Measurements from ENCODE around the gene MYO7B. TPM values are rescaled to one million over a fixed set of nuclear protein-coding genes. Genes with fewer than 3 reads are reported as not detected.
A peak's percentile ranks its signal among the peaks of the same experiment; 100 is the strongest.

Gene MYO7B
- 1 to 10 TPM in 2 of 6 experiments, under 1 TPM in 4; 0.74 to 1.3 (median 0.98) TPM for total RNA-seq (2021; fragmentation: NEBNext Ultra II Directional; extraction: Animal tissue kit (Norgen Biotek cat#: 25700))
- long read RNA-seq, partial matches to known transcripts, result 0 of 2 reads
- long read RNA-seq, other reads (novel, unspliced or antisense), result 2 of 2 reads

DNA sequence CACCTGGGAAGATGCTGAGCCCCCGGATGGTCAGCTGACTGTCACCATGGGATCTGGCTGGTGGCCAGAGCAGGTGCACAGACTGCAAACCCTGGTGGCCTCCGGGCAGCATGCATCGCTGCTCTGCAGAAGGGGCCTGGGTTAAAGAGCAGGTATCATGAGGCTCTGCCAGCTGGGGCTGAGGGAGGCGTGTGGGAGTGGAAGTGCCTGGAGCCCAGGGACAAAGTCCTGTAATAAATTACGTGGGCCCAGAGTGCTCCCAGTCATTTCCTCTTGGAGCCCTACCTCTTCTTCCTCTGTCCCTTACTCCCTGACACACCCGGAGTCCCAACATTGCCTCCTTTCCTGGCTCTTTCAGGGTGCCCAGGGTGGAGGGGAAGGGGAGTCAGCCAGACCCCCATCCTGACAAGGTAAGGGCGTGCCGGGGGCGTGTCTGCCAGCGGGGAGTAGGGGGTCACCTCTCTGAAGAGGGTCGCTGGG, at the start of gene MYO7B:
TSS of gene MYO7B (plus strand) at position 262 of the 480 bp plus-strand sequence. CDS start 24,040 bp downstream, outside the sequence.
- Mint-ChIP-seq H3K27ac (no peak within 1 kb of the TSS), H3K4me1 (ENCODE audit: low read depth) (peaks cover 14% of the 10 kb centered on the region), H3K4me3 (no peak within 1 kb of the TSS), H3K36me3 (ENCODE audit: low read depth) (no peaks in the 10 kb centered on the region), H3K9me3 (no peaks in the 10 kb centered on the region), H3K27me3 (ENCODE audit: insufficient read depth) (peaks cover 25% of the 10 kb centered on the region)
- TF ChIP-seq, protein P1, sequence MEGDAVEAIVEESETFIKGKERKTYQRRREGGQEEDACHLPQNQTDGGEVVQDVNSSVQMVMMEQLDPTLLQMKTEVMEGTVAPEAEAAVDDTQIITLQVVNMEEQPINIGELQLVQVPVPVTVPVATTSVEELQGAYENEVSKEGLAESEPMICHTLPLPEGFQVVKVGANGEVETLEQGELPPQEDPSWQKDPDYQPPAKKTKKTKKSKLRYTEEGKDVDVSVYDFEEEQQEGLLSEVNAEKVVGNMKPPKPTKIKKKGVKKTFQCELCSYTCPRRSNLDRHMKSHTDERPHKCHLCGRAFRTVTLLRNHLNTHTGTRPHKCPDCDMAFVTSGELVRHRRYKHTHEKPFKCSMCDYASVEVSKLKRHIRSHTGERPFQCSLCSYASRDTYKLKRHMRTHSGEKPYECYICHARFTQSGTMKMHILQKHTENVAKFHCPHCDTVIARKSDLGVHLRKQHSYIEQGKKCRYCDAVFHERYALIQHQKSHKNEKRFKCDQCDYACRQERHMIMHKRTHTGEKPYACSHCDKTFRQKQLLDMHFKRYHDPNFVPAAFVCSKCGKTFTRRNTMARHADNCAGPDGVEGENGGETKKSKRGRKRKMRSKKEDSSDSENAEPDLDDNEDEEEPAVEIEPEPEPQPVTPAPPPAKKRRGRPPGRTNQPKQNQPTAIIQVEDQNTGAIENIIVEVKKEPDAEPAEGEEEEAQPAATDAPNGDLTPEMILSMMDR (IDR thresholded peaks at IDR 0.05), result no peak
- DNase-seq, result no peak

DNA sequence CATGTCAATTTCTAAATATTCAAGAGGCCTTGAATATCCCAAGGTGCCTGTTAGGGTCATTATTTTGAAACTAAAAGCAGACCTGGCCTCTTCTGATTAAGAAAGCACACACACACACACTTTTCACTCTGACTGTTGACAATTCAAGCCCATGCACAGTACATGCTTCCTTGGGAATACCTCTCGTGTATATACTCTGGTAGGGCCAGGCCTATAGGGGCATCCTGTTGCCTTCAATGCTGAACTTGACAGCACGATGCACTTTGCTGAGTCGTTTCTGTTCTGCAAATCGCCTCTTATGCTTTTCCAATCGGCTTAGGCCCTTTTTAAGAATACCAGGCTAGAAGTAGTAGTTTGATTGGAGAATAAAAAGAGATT, 49.8 kb upstream of the MYO7B start:
- H3K9me3 Mint-ChIP-seq, result no peaks in the 10 kb centered on the region
- H3K36me3 Mint-ChIP-seq (ENCODE audit: low read depth), result peaks cover 29% of the 10 kb centered on the region
- peaks cover 2% of the 10 kb centered on the region; the same call in 1 of the 2 replicates for H3K27me3 Mint-ChIP-seq (ENCODE audit: insufficient read depth)
- peaks cover 19% of the 10 kb centered on the region for H3K4me1 Mint-ChIP-seq (ENCODE audit: low read depth)
- DNase-seq, result no peak
- H3K4me3 Mint-ChIP-seq, result no peak overlapping the region
- TF ChIP-seq, protein P1 (IDR thresholded peaks at IDR 0.05), result no peak
- H3K27ac Mint-ChIP-seq, result no peak overlapping the region

DNA sequence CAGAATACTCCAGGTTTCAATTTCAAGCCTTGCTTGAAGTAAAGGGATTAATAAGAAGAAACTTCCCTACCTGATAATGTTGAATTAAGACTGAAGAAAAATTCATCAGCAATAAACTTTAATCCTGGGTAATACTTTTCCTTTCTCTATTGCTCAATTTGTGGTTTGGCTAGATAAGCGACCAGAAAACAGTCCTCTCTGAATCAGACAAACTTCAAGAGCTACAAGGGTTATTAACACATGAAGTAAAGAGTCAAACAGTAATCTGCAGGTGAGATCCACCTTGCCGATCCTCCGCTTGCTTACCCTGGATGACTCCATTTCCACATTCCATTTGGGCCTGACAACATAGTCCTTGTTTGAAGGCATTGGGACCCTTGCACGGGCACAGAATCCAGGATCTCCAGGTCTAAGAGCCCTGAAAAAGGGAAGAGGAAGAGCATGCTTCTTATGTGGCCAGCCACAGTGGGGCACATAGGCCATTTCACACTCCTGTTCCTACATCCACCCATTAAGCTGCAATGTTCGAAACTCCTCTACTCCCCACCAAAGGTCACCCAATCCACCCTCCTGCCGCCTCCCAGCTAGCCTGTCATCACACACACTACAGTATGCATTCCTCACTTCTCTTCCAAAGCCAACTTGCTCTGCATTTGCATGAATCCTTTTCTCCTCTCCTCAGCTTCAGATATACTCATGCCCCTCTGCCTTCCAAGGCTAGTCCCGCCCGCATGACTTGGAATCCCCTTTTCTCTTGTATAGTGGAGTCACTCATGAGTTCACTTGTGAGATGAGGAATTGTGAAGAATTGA, 49.0 kb upstream of the MYO7B start:
- no peaks in the 10 kb centered on the region for H3K9me3 Mint-ChIP-seq
- no peak overlapping the region for H3K4me3 Mint-ChIP-seq
- peak overlapping the region; percentile 0; the same call in 1 of the 2 replicates for H3K27ac Mint-ChIP-seq
- H3K36me3 Mint-ChIP-seq (ENCODE audit: low read depth), result peaks cover 32% of the 10 kb centered on the region; the same call in 1 of the 2 replicates
- peaks cover 15% of the 10 kb centered on the region for H3K4me1 Mint-ChIP-seq (ENCODE audit: low read depth)
- peaks cover 2% of the 10 kb centered on the region; the same call in 1 of the 2 replicates for H3K27me3 Mint-ChIP-seq (ENCODE audit: insufficient read depth)
- no peak for DNase-seq
- TF ChIP-seq, protein P1 (IDR thresholded peaks at IDR 0.05), result no peak

DNA sequence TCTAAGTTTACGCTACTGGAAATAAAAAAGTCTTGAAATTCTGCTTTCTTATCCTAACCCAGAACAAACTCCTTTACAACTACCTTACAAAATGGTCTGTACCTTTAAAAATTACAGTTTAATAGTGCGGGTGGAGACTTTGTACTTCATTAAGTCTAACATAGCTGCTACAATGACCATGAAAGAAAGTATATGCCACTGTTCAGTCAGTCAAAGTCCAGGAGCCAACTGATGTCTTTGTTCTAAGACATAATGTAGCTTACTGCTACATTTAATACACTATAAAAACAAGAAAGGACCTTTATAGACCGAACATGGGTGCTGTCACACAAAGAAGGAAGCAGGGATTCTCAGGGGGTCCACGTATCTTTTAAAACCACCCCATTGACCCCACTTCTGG, 45.2 kb upstream of the MYO7B start:
- DNase-seq, result no peak
- no peaks in the 10 kb centered on the region for H3K4me1 Mint-ChIP-seq (ENCODE audit: low read depth)
- no peaks in the 10 kb centered on the region for H3K9me3 Mint-ChIP-seq
- H3K27ac Mint-ChIP-seq, result no peak overlapping the region
- peaks cover 39% of the 10 kb centered on the region for H3K36me3 Mint-ChIP-seq (ENCODE audit: low read depth)
- TF ChIP-seq, protein P1 (IDR thresholded peaks at IDR 0.05), result no peak
- peaks cover 2% of the 10 kb centered on the region; the same call in 1 of the 2 replicates for H3K27me3 Mint-ChIP-seq (ENCODE audit: insufficient read depth)
- H3K4me3 Mint-ChIP-seq, result no peak overlapping the region

DNA sequence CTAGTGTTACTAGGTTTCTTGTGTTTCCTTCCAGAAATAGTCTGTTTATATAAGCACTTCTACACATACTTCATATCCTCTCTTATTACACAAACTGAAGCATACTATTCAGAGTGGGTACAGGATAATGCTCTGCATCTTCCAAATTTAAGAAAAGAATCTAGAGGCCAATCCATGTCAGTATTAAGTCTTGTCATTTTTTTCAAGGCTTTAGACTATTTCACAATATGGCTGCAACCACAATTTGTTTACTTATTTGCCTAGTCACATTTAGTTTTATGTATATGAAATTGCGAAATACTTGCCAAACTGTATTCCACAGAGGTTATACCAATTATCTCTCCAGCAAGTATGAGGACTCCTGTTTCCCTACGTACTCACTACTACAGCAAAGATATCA, 37.1 kb upstream of the MYO7B start:
- peak; percentile 66 for DNase-seq
- Mint-ChIP-seq H3K36me3 (ENCODE audit: low read depth) (peaks cover 48% of the 10 kb centered on the region), H3K4me1 (ENCODE audit: low read depth) (peaks cover 19% of the 10 kb centered on the region), H3K27me3 (ENCODE audit: insufficient read depth) (no peaks in the 10 kb centered on the region; the same call in 1 of the 2 replicates), H3K4me3 (no peak overlapping the region), H3K9me3 (no peaks in the 10 kb centered on the region), H3K27ac (peak overlapping the region; percentile 51)
- TF ChIP-seq, protein P1 (IDR thresholded peaks at IDR 0.05), result no peak

Data from HFFc6 (cell line).